ENCODE results near the gene DDRGK1.

DNA sequence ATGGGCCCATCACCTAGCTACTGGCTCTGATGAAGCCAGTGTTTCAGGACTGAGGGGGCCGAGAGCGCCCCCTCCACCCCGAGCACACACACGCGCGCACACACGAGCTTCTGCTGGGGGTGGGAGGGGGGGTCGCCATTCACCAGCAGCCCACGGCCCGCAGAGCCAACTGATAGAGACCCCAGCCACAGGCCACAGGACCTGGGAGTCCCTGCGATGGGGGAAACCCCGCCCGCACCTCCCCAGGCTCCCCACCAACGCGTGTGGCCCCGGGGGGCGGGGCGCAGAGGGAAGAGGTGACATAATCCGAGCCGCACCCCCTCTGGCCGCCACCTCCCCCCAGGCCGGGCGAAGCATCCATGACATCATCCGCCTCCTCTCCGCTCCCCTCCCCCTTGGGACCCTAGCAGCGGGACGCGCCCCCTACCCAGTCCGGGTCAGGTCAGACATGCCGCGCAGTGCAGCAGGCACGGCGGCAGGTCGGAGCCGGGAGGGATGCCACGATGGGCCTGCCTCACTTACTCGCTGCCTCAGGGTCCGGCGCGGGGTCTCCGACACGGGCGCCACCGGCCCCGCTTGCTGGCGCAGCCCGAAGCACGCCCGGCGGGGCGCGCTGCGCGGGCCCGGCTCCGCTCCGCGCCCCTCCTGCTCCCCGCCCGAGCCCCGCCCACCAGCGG is 31.4 kb downstream of the DDRGK1 start, which contains the start of gene LZTS3:
- no peak for TF ChIP-seq YY1 (IDR thresholded peaks at IDR 0.05; ENCODE audit: insufficient read depth, insufficient read length)
- TF ChIP-seq SUZ12 (IDR thresholded peaks at IDR 0.05; ENCODE audit: extremely low read depth, insufficient read depth, insufficient read length), result no peak
- no peak for TF ChIP-seq ZNF274 (IDR thresholded peaks at IDR 0.05; ENCODE audit: low read depth, low read length)
